Activated T-cell treated with anti-CD3 and anti-CD28 coated beads, Interleukin-2, amount 50 U/mL, for 24 hours (primary cell): ENCODE measurements around the gene NEURL1B.
A peak's percentile ranks its signal among the peaks of the same experiment; 100 is the strongest.

Experiments
- DNase-seq: peaks from one replicate; pipeline ENCODE4 v3.0.0-alpha.2; 2020
- H3K27ac Mint-ChIP-seq: 2 replicates; pipeline ENCODE4 v1.8.0; 2020; ENCODE audit warnings: mild to moderate bottlenecking, mixed read lengths
- H3K27me3 Mint-ChIP-seq: 2 replicates; pipeline ENCODE4 v1.8.0; 2020; ENCODE audit warnings: mixed read lengths
- H3K36me3 Mint-ChIP-seq: 2 replicates; pipeline ENCODE4 v1.8.0; 2020; ENCODE audit warnings: low read depth, mixed read lengths
- H3K4me1 Mint-ChIP-seq: 2 replicates; pipeline ENCODE4 v1.8.0; 2020; ENCODE audit warnings: low read depth, mixed read lengths
- H3K4me3 Mint-ChIP-seq: 2 replicates; pipeline ENCODE4 v1.8.0; 2020; ENCODE audit warnings: mild to moderate bottlenecking, moderate library complexity, mixed read lengths
- H3K9me3 Mint-ChIP-seq: 2 replicates; pipeline ENCODE4 v1.8.0; 2020; ENCODE audit warnings: mixed read lengths

NEURL1B gene

GRCh38 chr5:172636279-172637050 lies 4.6 kb upstream of the NEURL1B start:
- DNase-seq, result peak; percentile 8
- peaks cover 25% of the 10 kb centered on the region for H3K27me3 Mint-ChIP-seq
- no peaks in the 10 kb centered on the region for H3K36me3 Mint-ChIP-seq
- no peaks in the 10 kb centered on the region for H3K9me3 Mint-ChIP-seq
- no peak overlapping the region for H3K4me3 Mint-ChIP-seq
- H3K4me1 Mint-ChIP-seq, result peaks cover 4% of the 10 kb centered on the region
- no peak overlapping the region for H3K27ac Mint-ChIP-seq

- DNase-seq, result peak; percentile 9
- no peak overlapping the region for H3K27ac Mint-ChIP-seq
- H3K4me3 Mint-ChIP-seq, result no peak overlapping the region
- H3K27me3 Mint-ChIP-seq, result peaks cover 32% of the 10 kb centered on the region
- peaks cover 4% of the 10 kb centered on the region for H3K4me1 Mint-ChIP-seq
- no peaks in the 10 kb centered on the region for H3K36me3 Mint-ChIP-seq
- H3K9me3 Mint-ChIP-seq, result no peaks in the 10 kb centered on the region
Measured at GRCh38 chr5:172637110-172637580, 3.9 kb upstream of the NEURL1B start.

- no peak overlapping the region for H3K27ac Mint-ChIP-seq
- H3K4me1 Mint-ChIP-seq, result peaks cover 4% of the 10 kb centered on the region
- peak; percentile 13 for DNase-seq
- H3K4me3 Mint-ChIP-seq, result no peak overlapping the region
- no peaks in the 10 kb centered on the region for H3K36me3 Mint-ChIP-seq
- H3K27me3 Mint-ChIP-seq, result peaks cover 38% of the 10 kb centered on the region
- no peaks in the 10 kb centered on the region for H3K9me3 Mint-ChIP-seq
Measured at GRCh38 chr5:172637740-172638139, 3.3 kb upstream of the NEURL1B start.

- Mint-ChIP-seq H3K9me3 (no peaks in the 10 kb centered on the region), H3K27me3 (peaks cover 42% of the 10 kb centered on the region), H3K4me1 (peaks cover 4% of the 10 kb centered on the region), H3K4me3 (no peak overlapping the region), H3K27ac (no peak overlapping the region), H3K36me3 (no peaks in the 10 kb centered on the region)
- peak; percentile 12 for DNase-seq
Measured at GRCh38 chr5:172638209-172638768, 2.8 kb upstream of the NEURL1B start.

GRCh38 chr5:172640139-172640538 lies 924 bp upstream of the NEURL1B start:
- Mint-ChIP-seq H3K27me3 (peaks cover 59% of the 10 kb centered on the region), H3K27ac (no peak overlapping the region), H3K9me3 (no peaks in the 10 kb centered on the region), H3K4me3 (no peak overlapping the region), H3K4me1 (peaks cover 4% of the 10 kb centered on the region), H3K36me3 (no peaks in the 10 kb centered on the region)
- no peak for DNase-seq

- Mint-ChIP-seq H3K9me3 (no peaks in the 10 kb centered on the region), H3K4me3 (no peak overlapping the region), H3K36me3 (no peaks in the 10 kb centered on the region), H3K27me3 (peaks cover 59% of the 10 kb centered on the region), H3K27ac (no peak overlapping the region), H3K4me1 (peaks cover 4% of the 10 kb centered on the region)
- peak; percentile 46 for DNase-seq
Measured at GRCh38 chr5:172641359-172642050, 442 bp downstream of the NEURL1B start.

GRCh38 chr5:172642051-172642409 lies 967 bp downstream of the NEURL1B start:
- Mint-ChIP-seq H3K9me3 (no peaks in the 10 kb centered on the region), H3K4me3 (no peak overlapping the region), H3K36me3 (no peaks in the 10 kb centered on the region), H3K4me1 (peaks cover 4% of the 10 kb centered on the region), H3K27ac (no peak overlapping the region), H3K27me3 (peaks cover 59% of the 10 kb centered on the region)
- no peak for DNase-seq

- Mint-ChIP-seq H3K9me3 (no peaks in the 10 kb centered on the region), H3K27ac (no peak overlapping the region), H3K27me3 (peaks cover 59% of the 10 kb centered on the region), H3K4me1 (peaks cover 4% of the 10 kb centered on the region), H3K36me3 (no peaks in the 10 kb centered on the region), H3K4me3 (no peak overlapping the region)
- no peak for DNase-seq
Measured at GRCh38 chr5:172642486-172642885, 1.4 kb downstream of the NEURL1B start.

- peaks cover 4% of the 10 kb centered on the region for H3K4me1 Mint-ChIP-seq
- peaks cover 58% of the 10 kb centered on the region for H3K27me3 Mint-ChIP-seq
- H3K4me3 Mint-ChIP-seq, result no peak overlapping the region
- H3K9me3 Mint-ChIP-seq, result no peaks in the 10 kb centered on the region
- H3K27ac Mint-ChIP-seq, result no peak overlapping the region
- no peak for DNase-seq
- no peaks in the 10 kb centered on the region for H3K36me3 Mint-ChIP-seq
Measured at GRCh38 chr5:172642926-172643871, 2.1 kb downstream of the NEURL1B start.

GRCh38 chr5:172644266-172644665 lies 3.2 kb downstream of the NEURL1B start:
- Mint-ChIP-seq H3K36me3 (no peaks in the 10 kb centered on the region), H3K4me3 (no peak overlapping the region), H3K27me3 (peaks cover 49% of the 10 kb centered on the region), H3K27ac (no peak overlapping the region), H3K9me3 (no peaks in the 10 kb centered on the region), H3K4me1 (peaks cover 4% of the 10 kb centered on the region)
- no peak for DNase-seq

GRCh38 chr5:172644711-172645110 lies 3.6 kb downstream of the NEURL1B start:
- H3K27ac Mint-ChIP-seq, result no peak overlapping the region
- DNase-seq, result no peak
- no peaks in the 10 kb centered on the region for H3K9me3 Mint-ChIP-seq
- no peaks in the 10 kb centered on the region for H3K36me3 Mint-ChIP-seq
- H3K4me1 Mint-ChIP-seq, result peaks cover 4% of the 10 kb centered on the region
- H3K27me3 Mint-ChIP-seq, result peaks cover 45% of the 10 kb centered on the region
- no peak overlapping the region for H3K4me3 Mint-ChIP-seq

GRCh38 chr5:172645271-172646055 lies 4.4 kb downstream of the NEURL1B start:
- Mint-ChIP-seq H3K4me3 (no peak overlapping the region), H3K4me1 (peaks cover under 1% of the 10 kb centered on the region), H3K36me3 (no peaks in the 10 kb centered on the region), H3K9me3 (no peaks in the 10 kb centered on the region), H3K27ac (no peak overlapping the region), H3K27me3 (peaks cover 37% of the 10 kb centered on the region)
- DNase-seq, result no peak

GRCh38 chr5:172646716-172647285 lies 5.7 kb downstream of the NEURL1B start:
- Mint-ChIP-seq H3K27me3 (peaks cover 31% of the 10 kb centered on the region), H3K4me3 (no peak overlapping the region), H3K4me1 (no peaks in the 10 kb centered on the region), H3K9me3 (no peaks in the 10 kb centered on the region), H3K36me3 (no peaks in the 10 kb centered on the region), H3K27ac (no peak overlapping the region)
- DNase-seq, result no peak
